KMS-11 (cell line): Measurements from ENCODE around the gene SPATA22.
"Not testable (repeated sequence)": the region's sequence is repeated elsewhere in the genome, so short reads cannot be mapped to it uniquely, and the experiment has no call there.

ENCODE experiments used
- H2AFZ ChIP-seq: fragments of 200-600 bp; sonication (generic); 2 replicates; pipeline ENCODE4 v1.6.1; 2016; ENCODE audit warnings: antibody characterized with exemption, mixed run types, low read depth
- H3K27ac ChIP-seq: fragments of 200-600 bp; sonication (generic); 2 replicates; pipeline ENCODE4 v1.6.1; 2016; ENCODE audit warnings: mild to moderate bottlenecking, mixed run types
- H3K27me3 ChIP-seq: fragments of 200-600 bp; sonication (generic); 2 replicates; pipeline ENCODE4 v1.6.1; 2017; ENCODE audit warnings: mild to moderate bottlenecking, low read depth, mixed run types, moderate library complexity; ENCODE audit not compliant: insufficient read depth
- H3K36me3 ChIP-seq: fragments of 200-600 bp; sonication (generic); 2 replicates; pipeline ENCODE4 v1.6.1; 2017; ENCODE audit warnings: mild to moderate bottlenecking, mixed run types; ENCODE audit not compliant: insufficient read depth
- H3K4me1 ChIP-seq: fragments of 200-600 bp; sonication (generic); 2 replicates; pipeline ENCODE4 v1.6.1; 2016; ENCODE audit warnings: mild to moderate bottlenecking, low read depth, mixed run types; ENCODE audit not compliant: poor library complexity, severe bottlenecking
- H3K4me2 ChIP-seq: fragments of 200-600 bp; sonication (generic); 2 replicates; pipeline ENCODE4 v1.7.0; 2016; ENCODE audit warnings: mild to moderate bottlenecking, mixed run types
- H3K4me3 ChIP-seq: fragments of 200-600 bp; sonication (generic); IDR thresholded peaks from 2 replicates; pipeline ENCODE4 v1.6.1; 2017; ENCODE audit warnings: low read depth, low read length, mixed read lengths; ENCODE audit not compliant: insufficient read depth
- H3K79me2 ChIP-seq: fragments of 200-600 bp; sonication (generic); 2 replicates; pipeline ENCODE4 v1.6.1; 2016; ENCODE audit warnings: low read depth, mixed run types; ENCODE audit not compliant: insufficient read depth
- H3K9ac ChIP-seq: fragments of 200-600 bp; sonication (generic); 2 replicates; pipeline ENCODE4 v1.6.1; 2016; ENCODE audit warnings: mild to moderate bottlenecking, mixed run types
- H4K20me1 ChIP-seq: fragments of 200-600 bp; sonication (generic); 2 replicates; pipeline ENCODE4 v1.6.1; 2016; ENCODE audit warnings: mild to moderate bottlenecking, mixed run types; ENCODE audit not compliant: insufficient read depth
- TF ChIP-seq, protein P1 (sequence below): fragments of 200-600 bp; sonication (generic); conservative IDR thresholded peaks from 2 replicates; pipeline ENCODE4 v1.6.1; 2017; ENCODE audit warnings: low read depth, mild to moderate bottlenecking, antibody characterized with exemption, low read length, moderate library complexity, mixed read lengths

Gene SPATA22

DNA sequence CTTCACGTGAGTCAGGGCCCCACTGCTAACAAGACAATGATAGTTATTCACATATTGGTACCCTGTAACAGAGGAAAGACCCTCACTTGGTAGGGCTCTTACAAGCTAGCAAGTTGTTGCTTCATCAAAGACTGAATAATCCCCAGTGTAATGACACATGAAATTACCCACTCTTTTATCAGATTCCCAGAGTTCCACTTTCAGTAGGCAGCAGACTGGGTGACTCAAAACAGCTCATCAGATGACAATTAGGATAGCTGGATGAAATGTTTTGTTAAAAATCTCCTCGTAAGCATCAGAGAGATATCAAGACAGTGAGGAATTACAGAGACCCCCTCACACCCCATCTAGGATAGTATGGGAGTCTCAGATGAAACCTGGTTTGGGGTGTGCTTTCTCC is 31.2 kb downstream of the SPATA22 start:
- TF ChIP-seq, protein P1, sequence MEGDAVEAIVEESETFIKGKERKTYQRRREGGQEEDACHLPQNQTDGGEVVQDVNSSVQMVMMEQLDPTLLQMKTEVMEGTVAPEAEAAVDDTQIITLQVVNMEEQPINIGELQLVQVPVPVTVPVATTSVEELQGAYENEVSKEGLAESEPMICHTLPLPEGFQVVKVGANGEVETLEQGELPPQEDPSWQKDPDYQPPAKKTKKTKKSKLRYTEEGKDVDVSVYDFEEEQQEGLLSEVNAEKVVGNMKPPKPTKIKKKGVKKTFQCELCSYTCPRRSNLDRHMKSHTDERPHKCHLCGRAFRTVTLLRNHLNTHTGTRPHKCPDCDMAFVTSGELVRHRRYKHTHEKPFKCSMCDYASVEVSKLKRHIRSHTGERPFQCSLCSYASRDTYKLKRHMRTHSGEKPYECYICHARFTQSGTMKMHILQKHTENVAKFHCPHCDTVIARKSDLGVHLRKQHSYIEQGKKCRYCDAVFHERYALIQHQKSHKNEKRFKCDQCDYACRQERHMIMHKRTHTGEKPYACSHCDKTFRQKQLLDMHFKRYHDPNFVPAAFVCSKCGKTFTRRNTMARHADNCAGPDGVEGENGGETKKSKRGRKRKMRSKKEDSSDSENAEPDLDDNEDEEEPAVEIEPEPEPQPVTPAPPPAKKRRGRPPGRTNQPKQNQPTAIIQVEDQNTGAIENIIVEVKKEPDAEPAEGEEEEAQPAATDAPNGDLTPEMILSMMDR: no peak
- Histone ChIP-seq H3K27me3 (no peaks in the 10 kb centered on the region), H3K9ac (no peak overlapping the region), H2AFZ (no peak overlapping the region), H4K20me1 (no peaks in the 10 kb centered on the region), H3K4me3 (no peak overlapping the region), H3K36me3 (no peaks in the 10 kb centered on the region), H3K27ac (no peak overlapping the region), H3K4me1 (no peaks in the 10 kb centered on the region), H3K4me2 (no peak overlapping the region), H3K79me2 (no peaks in the 10 kb centered on the region)

DNA sequence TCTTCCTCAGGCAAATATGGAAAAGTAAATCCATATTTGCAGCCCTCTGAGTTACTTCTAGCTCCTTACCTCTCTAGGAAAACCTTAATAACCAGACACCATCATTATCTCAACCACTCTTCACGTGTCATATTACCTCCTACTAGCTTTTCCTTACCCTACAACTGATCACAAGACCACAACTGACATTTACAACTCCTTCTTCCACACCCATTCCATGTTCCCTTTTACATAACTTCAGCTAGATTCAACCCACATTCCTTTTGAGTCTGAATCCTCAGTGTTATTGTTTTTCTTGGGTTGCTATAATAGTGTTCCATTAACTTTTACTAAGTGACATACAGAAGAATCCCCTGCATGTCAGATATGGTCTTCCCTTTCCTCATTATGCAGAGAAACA is 33.3 kb downstream of the SPATA22 start:
- Histone ChIP-seq H3K4me1 (no peaks in the 10 kb centered on the region), H4K20me1 (no peaks in the 10 kb centered on the region), H3K27me3 (no peaks in the 10 kb centered on the region), H2AFZ (no peak overlapping the region), H3K79me2 (no peaks in the 10 kb centered on the region), H3K27ac (no peak overlapping the region), H3K9ac (no peak overlapping the region), H3K36me3 (no peaks in the 10 kb centered on the region), H3K4me3 (no peak overlapping the region), H3K4me2 (no peak overlapping the region)
- TF ChIP-seq, protein P1: no peak

DNA sequence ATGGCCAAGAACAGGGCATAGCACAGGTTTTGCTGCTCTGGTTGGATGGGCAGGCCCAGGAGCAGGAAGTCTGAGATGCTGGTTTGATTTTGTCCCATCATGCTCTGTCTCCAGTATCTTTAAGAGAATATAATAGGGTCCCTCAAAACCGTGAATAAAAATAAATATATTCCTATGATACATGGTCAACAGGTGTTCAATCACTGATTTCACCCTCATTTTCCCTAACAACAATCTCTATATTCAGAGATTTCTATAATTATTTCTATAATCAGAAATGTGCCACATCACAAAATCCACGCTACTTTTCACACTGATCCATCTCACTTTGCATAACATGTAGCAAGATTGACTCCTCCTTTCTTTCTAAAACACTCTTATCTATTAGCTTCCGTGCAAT is 37.9 kb downstream of the SPATA22 start, which contains the start of gene OR1E2:
OR1E2 (minus strand) TSS at position 101 of the 400 bp plus-strand sequence; CDS start at position 101, 0 bp downstream.
- Histone ChIP-seq H4K20me1 (no peaks in the 10 kb centered on the region), H3K27me3 (no peaks in the 10 kb centered on the region), H2AFZ (no peak within 1 kb of the TSS), H3K27ac (no peak within 1 kb of the TSS), H3K4me1 (no peaks in the 10 kb centered on the region), H3K9ac (no peak within 1 kb of the TSS), H3K4me3 (no peak within 1 kb of the TSS), H3K36me3 (no peaks in the 10 kb centered on the region), H3K79me2 (no peaks in the 10 kb centered on the region), H3K4me2 (no peak within 1 kb of the TSS)
- TF ChIP-seq, protein P1: no peak

DNA sequence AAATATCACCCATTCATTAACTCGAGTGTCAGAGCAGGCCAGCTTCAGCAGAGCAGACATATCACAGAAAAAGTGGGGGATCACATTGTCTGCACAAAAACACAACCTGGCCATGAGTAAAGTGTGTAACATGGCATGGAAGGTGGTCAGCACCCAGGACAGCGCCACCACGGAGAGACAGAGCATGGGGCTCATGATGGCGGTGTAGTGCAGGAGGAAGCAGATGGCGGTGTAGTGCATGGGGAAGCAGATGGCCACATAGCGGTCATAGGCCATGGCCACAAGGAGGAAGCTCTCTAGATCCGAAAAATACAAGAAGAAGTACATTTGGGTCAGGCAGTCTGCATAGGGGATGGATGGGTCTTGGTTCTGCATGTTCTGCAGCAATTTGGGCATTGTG is 38.4 kb downstream of the SPATA22 start:
- H3K9ac ChIP-seq, H3K27me3 ChIP-seq, H3K4me1 ChIP-seq, H3K36me3 ChIP-seq, H3K4me3 ChIP-seq, H3K27ac ChIP-seq, H3K4me2 ChIP-seq, H2AFZ ChIP-seq, H3K79me2 ChIP-seq, H4K20me1 ChIP-seq: not testable (repeated sequence)

DNA sequence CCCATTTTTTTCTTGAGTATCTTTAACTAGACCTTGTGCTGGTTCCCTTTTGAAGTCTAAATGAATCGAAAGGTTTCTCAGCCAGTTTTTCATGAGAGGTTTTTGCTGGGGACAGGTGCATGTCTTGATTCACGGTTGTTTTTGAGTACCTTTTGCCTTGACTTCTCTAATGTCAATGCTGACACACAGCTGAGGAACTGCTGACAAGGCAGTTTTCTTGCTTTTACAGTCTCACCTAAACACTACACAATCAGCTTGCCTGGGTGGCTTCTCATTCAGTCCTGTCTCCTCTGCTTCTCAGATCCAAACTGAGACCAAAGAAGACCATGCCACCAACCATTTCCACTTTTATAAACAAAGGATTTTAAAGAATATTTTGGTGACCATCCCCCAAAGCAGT is 53.4 kb downstream of the SPATA22 start:
- Histone ChIP-seq H4K20me1 (no peaks in the 10 kb centered on the region), H3K36me3 (no peaks in the 10 kb centered on the region), H3K4me2 (no peak overlapping the region), H2AFZ (no peak overlapping the region), H3K4me1 (no peaks in the 10 kb centered on the region), H3K27me3 (no peaks in the 10 kb centered on the region), H3K4me3 (no peak overlapping the region), H3K79me2 (no peaks in the 10 kb centered on the region), H3K27ac (no peak overlapping the region), H3K9ac (no peak overlapping the region)
- TF ChIP-seq, protein P1: no peak
